DOHH2 (cell line): Measurements from ENCODE around the gene ERBB2.

Source experiments
- H3F3A ChIP-seq: fragments of 200-600 bp; sonication (generic), shearing (Covaris generic); 2 replicates; pipeline ENCODE4 v1.6.0; 2016; ENCODE audit warnings: antibody characterized with exemption, mild to moderate bottlenecking; ENCODE audit not compliant: control insufficient read depth, insufficient read depth
- H3K27ac ChIP-seq: fragments of 200-600 bp; sonication (generic); 2 replicates; pipeline ENCODE4 v1.5.1; 2014; ENCODE audit warnings: low read depth, mild to moderate bottlenecking, low read length, moderate library complexity
- H3K27me3 ChIP-seq: fragments of 200-600 bp; sonication (generic); 2 replicates; pipeline ENCODE4 v1.6.1; 2014; ENCODE audit warnings: mild to moderate bottlenecking, low read length, mixed read lengths; ENCODE audit not compliant: control insufficient read depth
- H3K36me3 ChIP-seq: fragments of 200-600 bp; sonication (generic); 2 replicates; pipeline ENCODE4 v1.6.1; 2014; ENCODE audit warnings: mild to moderate bottlenecking, low read length, moderate library complexity, mixed read lengths; ENCODE audit not compliant: control insufficient read depth
- H3K4me1 ChIP-seq: fragments of 200-600 bp; sonication (generic); 2 replicates; pipeline ENCODE4 v1.6.1; 2014; ENCODE audit warnings: mild to moderate bottlenecking, low read length, mixed read lengths; ENCODE audit not compliant: control insufficient read depth
- H3K4me2 ChIP-seq: fragments of 200-600 bp; sonication (generic); 2 replicates; pipeline ENCODE4 v1.6.0; 2014; ENCODE audit warnings: mild to moderate bottlenecking, low read length, moderate library complexity
- H3K4me3 ChIP-seq: fragments of 200-600 bp; sonication (generic); 2 replicates; pipeline ENCODE4 v1.5.1; 2014; ENCODE audit warnings: mild to moderate bottlenecking, low read length, mixed read lengths
- H3K79me2 ChIP-seq: fragments of 200-600 bp; sonication (generic); 2 replicates; pipeline ENCODE4 v1.6.1; 2014; ENCODE audit warnings: mild to moderate bottlenecking, low read length, mixed read lengths; ENCODE audit not compliant: control insufficient read depth
- H3K9me2 ChIP-seq: fragments of 200-600 bp; sonication (generic); replicated peaks from 2 replicates; pipeline ENCODE4 v1.6.1; 2014; ENCODE audit warnings: mild to moderate bottlenecking, low read length, mixed read lengths; ENCODE audit not compliant: control insufficient read depth
- H3K9me3 ChIP-seq: fragments of 200-600 bp; sonication (generic); 2 replicates; pipeline ENCODE4 v1.6.1; 2014; ENCODE audit warnings: antibody characterized with exemption, low read length, mixed read lengths; ENCODE audit not compliant: control insufficient read depth, insufficient read depth
- H4K20me1 ChIP-seq: fragments of 200-600 bp; sonication (generic); 2 replicates; pipeline ENCODE4 v1.6.0; 2014; ENCODE audit warnings: low read depth, mild to moderate bottlenecking, antibody characterized with exemption, low read length, moderate library complexity; ENCODE audit not compliant: control insufficient read depth, insufficient read depth
- CTCF ChIP-seq: fragments of 200-600 bp; sonication (generic); IDR thresholded peaks from one replicate; pipeline ENCODE4 v1.5.1; 2014; ENCODE audit warnings: antibody characterized with exemption, mild to moderate bottlenecking, low read depth, low read length; ENCODE audit not compliant: poor library complexity, severe bottlenecking
- EZH2phosphoT487 ChIP-seq: fragments of 200-600 bp; sonication (generic); IDR thresholded peaks from 2 replicates; pipeline ENCODE4 v1.6.1; 2017; ENCODE audit warnings: borderline replicate concordance, mild to moderate bottlenecking, antibody characterized with exemption, low read length, moderate library complexity, mixed read lengths

The ERBB2 gene

GRCh38 chr17:39744836-39745215 is 45.0 kb downstream of the ERBB2 start:
- Histone ChIP-seq H3K27ac (no peak overlapping the region), H3K27me3 (no peaks in the 10 kb centered on the region), H3K4me1 (peaks cover 11% of the 10 kb centered on the region), H3K36me3 (no peaks in the 10 kb centered on the region), H3K9me2 (no peaks in the 10 kb centered on the region), H3K79me2 (no peaks in the 10 kb centered on the region), H3K4me2 (no peak overlapping the region), H4K20me1 (no peaks in the 10 kb centered on the region), H3F3A (peaks cover 5% of the 10 kb centered on the region; the same call in 1 of the 2 replicates), H3K9me3 (no peaks in the 10 kb centered on the region), H3K4me3 (no peak overlapping the region)
- no peak for TF ChIP-seq CTCF
- TF ChIP-seq EZH2phosphoT487: no peak

GRCh38 chr17:39745335-39746144 is 45.7 kb downstream of the ERBB2 start:
- TF ChIP-seq CTCF (no peak), EZH2phosphoT487 (no peak)
- no peaks in the 10 kb centered on the region for H3K9me2 ChIP-seq

GRCh38 chr17:39746145-39746461 is 46.2 kb downstream of the ERBB2 start:
- no peak overlapping the region for H3K4me3 ChIP-seq
- H3K4me2 ChIP-seq: no peak overlapping the region
- H3K9me2 ChIP-seq: no peaks in the 10 kb centered on the region
- H3K27me3 ChIP-seq: no peaks in the 10 kb centered on the region
- no peaks in the 10 kb centered on the region for H3K4me1 ChIP-seq
- H3K27ac ChIP-seq: no peak overlapping the region
- no peaks in the 10 kb centered on the region for H4K20me1 ChIP-seq
- TF ChIP-seq EZH2phosphoT487: no peak
- TF ChIP-seq CTCF: no peak
- H3F3A ChIP-seq: peaks cover 5% of the 10 kb centered on the region; the same call in 1 of the 2 replicates
- H3K79me2 ChIP-seq: no peaks in the 10 kb centered on the region
- no peaks in the 10 kb centered on the region for H3K9me3 ChIP-seq
- no peaks in the 10 kb centered on the region for H3K36me3 ChIP-seq

More at GRCh38 chr17:39745335-39746144, 45.7 kb downstream of the ERBB2 start:
- no peaks in the 10 kb centered on the region for H3K79me2 ChIP-seq
- no peak overlapping the region for H3K4me2 ChIP-seq
- no peaks in the 10 kb centered on the region for H3K9me3 ChIP-seq
- H3K27ac ChIP-seq: no peak overlapping the region
- H3K4me1 ChIP-seq: peaks cover 4% of the 10 kb centered on the region
- no peaks in the 10 kb centered on the region for H3K27me3 ChIP-seq
- no peak overlapping the region for H3K4me3 ChIP-seq
- no peaks in the 10 kb centered on the region for H4K20me1 ChIP-seq
- no peaks in the 10 kb centered on the region for H3K36me3 ChIP-seq
- H3F3A ChIP-seq: peaks cover 5% of the 10 kb centered on the region; the same call in 1 of the 2 replicates
